ELR (cell line): ENCODE results near the gene CASZ1.

Source experiments
- DNase-seq: peaks from one replicate; pipeline ENCODE4 v3.0.0-alpha.2; 2015; ENCODE audit warnings: low read depth

CASZ1 gene

DNA sequence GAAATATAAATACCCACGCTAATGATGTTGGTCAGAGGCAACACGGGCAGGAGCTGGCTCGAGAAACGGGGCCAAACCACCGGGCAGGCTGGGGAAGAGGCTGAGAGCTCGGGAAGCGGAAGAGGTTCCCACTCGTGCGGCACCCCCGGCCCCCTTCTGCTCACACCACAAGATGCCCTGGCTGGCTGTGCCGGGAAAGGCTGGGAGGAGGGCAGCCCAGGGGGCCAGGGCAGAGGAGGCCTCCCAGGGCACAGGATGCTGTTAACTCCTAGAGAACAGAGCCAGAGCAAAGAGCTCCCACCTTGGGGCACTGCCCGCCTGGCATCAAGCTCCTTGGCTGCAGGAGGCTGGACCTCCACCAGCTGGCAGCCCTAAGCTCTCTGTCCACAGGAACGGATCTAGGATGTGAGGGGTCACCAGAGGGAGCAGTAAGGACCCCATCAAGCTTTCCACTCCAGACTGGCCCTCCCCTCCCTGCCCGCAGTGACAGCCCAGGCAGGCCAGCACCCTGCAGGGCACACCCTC, 44.8 kb downstream of the CASZ1 start:
- no peak for DNase-seq

DNA sequence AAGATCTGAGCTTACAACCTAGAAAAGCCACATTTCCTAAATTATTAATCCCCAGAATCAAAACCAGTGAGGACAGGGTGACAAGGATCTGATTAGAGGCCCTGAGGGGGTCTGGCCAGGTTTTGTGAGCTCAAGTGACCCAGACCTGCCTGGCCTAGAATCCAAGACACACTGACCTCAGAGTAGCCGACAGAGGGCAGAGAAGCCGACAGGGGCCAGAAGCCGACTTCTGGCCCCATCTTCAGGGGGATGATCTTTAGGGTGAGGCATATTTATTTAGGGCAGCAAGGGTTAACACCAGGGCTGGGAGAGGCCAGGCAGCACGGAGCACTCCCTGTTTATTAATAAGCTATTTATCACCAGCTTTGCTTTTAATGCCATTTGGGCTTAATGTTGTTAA, 45.3 kb downstream of the CASZ1 start:
- no peak for DNase-seq

DNA sequence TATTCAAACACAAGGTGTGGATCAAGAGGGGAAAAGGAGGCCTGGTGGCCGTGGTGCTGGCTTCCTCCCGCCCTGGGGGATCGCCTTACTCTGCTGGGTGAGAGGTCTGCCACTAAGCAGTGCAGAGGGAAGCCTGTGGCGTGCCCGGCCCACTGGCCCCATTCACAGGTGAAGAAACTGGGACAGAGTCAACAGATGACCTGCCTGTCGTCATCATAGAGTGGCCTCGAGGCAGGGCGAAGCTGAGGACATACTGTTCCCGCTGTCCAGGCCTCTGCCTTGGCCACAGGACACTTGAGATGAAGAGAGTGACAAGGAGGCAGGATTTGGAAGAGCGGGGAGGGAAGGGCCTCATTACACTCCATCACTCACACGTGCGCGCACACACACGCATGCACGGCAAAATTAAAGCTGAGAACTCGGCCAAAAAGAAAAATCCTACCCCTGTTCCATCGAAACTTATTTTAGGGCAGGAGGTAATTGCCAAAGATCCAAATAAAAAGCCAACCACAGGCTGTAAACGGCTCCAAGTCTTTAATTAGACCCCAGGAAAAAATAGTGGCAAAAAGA, 50.5 kb downstream of the CASZ1 start:
- DNase-seq: no peak

DNA sequence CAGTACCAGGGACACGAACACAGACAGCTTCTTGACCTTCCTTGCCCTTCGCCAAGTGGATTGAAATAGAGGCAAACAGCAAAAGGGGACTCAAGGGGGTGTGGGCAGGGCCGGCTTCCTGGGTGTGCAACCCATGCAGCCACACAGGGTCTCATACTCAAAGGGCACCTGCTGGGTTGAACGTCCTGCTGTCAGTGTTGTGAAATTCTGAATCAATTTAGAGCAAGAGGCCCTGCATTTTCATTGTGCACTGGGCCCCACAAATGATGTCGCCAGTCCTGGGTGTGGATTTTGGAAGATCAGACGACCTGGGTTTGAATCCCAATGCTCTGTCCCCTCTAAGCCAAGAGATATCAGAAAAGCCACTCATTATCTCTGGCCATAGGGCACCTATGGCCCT, 51.1 kb downstream of the CASZ1 start:
- no peak for DNase-seq

DNA sequence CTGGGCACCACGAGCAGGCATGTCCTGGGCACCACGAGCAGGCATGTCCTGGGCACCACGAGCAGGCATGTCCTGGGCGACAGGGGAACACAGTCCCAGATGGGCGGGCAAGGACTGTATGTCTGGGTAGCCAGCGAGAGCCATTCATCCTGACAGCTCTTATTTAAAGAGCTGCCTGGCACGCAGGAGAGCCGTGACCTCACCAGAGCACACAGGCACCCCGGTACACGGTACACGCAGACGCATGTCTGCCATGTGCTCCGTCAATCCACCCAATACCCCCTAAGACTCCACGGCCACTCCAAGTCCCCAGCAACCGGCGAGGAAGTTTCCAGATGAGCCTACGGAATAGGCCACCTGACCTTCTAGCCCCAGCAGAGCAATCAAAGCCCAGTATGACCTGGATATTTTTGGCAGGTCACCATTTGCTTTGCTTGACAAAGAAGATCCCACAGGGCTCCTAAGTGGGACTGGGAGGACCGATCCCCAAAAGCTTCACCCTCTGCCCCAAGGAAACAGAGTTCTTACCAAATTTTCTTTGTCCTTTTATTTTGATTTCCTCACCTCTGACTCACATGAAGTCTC, 51.7 kb downstream of the CASZ1 start:
- no peak for DNase-seq

DNA sequence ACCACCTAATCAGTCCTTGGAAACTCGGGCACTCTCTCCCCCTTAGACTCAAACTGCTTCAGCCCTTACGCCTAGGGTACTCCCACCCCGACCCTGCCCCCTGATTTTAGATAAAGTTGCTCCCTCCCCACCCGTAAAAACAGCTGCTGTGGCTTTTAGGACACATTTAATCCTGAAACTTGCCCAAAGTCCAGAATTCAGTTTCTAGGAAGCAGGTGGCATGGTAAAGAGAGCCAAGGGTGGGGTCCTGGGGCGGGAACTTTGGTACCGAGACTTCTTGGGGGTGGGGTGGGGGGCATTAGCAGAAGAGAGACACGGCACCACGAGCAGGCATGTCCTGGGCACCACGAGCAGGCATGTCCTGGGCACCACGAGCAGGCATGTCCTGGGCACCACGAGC, 52.4 kb downstream of the CASZ1 start:
- DNase-seq: no peak

DNA sequence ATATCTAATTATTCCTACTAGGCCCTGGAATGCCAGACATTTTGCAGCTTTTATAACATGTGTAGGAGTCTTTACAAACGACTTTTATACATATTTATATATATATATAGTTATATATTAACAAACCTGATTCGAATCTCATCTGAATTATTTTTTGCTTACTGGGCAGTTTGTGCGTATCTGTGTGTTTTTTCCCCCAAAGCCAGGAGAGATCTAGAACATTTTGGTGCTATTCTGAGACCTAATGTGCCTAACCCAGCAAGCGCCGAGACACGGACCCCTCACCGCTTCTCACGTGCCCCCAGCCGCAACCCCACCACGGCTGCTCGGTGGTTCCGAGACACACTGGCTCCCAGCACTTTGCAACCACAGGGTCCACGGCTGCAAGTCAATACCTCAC, 54.8 kb downstream of the CASZ1 start:
- no peak for DNase-seq

DNA sequence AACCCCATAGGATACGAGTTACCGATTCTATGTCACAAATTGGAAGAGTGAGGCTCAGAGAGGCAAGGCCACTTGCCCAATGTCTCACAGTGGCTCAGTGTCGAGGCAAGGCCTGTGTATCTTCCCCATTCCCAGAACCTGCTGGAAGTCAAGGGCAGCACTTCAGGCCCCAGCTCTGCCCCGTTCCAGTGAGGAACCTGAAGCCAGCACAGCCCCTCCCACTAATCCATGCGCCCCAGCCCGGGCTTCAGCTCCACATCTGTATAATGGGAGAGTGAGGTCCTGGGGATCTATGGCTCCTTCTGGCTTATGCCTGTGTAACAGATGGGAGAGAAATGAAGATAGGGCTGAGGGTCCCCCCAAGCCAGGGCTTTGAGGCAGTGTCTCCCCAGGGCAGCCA, 56.3 kb downstream of the CASZ1 start:
- DNase-seq: no peak

DNA sequence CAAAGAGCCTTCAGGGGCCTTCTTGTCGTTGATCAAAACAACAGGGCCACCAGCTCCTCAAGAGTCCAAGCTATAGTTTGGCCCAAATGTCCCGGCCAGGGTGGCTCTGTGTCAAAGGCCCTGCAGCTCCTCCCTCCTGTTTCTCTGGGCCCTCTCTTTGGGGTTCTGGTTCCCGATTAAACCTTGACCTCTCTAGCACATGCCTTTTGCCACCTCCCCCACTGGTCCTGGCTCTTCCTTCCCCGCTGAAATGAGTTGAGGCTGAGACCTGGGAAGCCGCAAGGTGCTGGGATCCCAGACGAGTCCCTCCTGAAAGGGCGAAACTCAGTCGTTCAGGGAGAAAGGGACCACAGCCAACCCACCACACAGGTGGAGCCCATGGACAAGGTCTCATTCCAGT, 56.9 kb downstream of the CASZ1 start:
- DNase-seq: no peak

DNA sequence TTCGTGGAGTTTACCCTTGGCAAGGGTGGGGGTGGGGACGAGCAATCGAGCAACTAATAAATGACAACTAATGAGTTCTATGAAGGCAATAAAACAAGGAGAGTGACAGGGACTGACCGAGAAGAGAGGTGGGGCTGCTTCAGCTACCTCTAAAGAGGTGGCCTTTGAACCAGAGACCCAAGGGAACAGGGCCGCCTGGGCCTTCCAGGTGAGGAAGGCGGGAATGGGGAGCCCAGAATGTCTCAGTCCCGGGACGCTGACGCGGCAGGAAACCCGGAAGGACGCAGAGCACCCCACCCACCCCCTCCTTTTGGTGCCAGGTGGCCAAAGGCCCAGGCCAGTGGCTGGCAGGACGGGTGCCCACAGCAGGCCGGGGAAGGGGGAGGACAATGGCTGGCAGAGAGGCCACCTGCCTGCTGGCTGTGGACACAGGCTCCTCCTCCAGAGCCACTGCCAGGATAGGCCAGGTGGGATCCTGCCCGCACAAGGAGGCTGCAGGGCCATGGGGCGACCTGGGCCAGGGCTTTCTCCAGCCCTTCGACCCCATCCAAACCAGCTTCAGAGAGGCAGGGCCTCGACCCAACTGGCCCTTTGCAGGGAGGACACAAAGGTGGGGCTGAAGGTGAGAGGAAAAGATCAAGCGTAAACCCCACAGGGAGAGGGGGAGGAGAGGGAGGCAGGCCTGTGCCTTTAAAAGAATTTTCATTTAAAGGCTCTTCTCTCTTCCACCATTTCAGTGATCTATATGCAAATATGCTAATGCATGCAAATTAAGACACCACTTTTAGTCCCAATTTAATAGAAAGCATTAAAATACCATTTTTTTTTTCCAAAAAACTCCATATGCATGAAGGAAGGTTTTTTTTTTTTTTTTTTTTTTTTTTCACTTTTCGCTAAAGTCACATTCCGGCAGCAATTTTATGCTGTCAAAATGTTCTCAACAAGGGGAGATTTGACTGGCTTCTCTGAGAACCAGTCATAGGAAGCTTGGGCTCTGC, 58.1 kb downstream of the CASZ1 start:
- DNase-seq: no peak

DNA sequence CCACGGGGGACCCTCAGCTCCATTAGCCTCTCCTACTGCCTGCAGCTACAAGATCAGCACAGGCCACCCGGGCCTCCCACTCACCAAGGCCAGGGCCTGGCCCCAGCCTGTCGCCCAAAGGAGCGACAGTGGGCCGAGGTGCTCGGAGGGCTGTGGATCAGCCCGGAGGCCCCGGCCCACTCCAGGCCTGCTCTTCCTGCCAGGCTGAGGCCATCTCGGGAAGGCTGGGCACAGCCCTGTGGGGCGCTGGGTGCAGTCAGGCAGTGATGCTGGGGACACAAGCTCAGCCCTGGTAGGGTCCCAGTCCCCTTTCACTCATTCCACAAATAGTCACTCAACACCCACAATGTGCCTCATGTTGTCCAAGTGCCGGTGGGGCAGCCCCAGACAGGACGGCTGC, 58.8 kb downstream of the CASZ1 start:
- no peak for DNase-seq

DNA sequence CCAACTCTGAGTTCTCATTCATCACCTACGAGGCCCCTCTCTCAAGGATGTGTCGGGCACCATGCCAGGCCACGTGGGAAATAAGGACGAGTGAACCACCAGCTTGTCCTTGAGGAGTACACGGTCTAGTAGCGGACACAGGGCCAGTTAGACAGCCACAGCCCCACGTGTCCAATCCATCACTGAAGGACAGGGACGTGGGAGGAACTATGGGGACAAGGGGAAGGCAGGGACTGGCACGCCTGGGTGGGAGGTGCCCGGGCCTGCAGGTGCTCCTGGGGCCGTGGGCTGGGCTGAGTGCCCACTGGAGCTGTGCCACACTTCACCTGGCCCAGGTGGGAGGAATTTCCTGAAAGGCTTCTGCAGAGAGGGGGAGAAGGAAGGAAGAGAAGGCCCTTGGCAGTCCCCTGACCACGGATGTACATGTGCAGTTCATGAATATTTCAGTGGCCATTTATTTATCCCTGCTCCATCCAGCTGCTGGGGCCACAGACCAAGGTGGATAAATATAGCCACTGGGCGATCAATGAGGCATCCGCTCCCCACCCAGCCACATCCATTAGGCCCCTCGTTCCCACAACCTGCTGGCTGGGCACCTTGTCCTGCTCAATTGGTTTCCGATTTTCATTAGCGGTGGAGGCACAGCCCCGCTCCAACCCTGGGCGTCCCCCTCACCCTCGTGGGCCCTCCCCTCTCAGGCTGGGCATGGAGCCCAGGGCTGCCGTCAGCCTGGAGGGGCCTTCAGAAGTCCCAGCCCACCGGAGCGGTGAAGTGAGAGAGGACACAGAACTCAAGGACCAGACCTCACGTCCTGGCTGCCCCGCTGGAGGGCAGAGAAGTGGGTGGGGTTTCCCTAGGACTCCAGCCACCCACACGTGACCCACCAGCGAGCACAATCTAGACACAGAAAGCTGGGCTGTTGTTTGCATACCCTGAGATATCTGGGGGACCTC, 59.5 kb downstream of the CASZ1 start:
- no peak for DNase-seq

DNA sequence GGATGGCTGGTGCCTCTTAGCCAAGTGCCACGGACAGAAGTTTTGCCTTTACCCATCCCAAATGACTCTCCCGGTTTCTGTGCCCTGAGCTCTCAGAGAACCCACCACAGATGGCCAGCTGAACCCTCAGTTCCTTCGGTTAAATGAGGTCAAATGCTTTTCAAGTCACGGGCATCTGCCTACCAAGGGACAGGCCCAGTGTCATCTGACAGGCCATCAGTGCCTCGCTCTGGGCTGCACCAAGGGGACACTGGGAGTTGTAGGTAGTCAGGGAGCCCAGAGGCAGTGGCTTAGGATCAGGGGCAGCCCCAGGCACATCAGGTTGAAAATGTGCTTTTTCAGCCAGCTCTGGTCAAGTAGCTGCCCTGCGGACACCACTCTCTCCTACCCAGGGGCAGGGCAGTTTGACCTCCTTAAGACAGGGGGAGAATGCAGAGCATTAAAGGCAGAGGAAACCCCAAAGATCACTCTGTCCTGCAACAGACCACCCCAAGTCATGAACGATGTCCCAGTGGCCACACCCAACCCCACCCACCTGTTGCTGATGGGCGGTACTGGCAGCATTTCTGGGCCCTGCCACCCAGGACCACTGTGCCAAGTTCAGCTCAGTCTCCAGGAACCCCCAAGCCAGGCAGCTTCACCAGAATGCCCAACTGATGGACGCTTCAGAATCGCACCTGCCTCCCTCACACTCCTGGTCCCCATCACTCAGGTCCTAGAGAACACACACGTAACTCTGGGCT, 60.7 kb downstream of the CASZ1 start:
- no peak for DNase-seq

DNA sequence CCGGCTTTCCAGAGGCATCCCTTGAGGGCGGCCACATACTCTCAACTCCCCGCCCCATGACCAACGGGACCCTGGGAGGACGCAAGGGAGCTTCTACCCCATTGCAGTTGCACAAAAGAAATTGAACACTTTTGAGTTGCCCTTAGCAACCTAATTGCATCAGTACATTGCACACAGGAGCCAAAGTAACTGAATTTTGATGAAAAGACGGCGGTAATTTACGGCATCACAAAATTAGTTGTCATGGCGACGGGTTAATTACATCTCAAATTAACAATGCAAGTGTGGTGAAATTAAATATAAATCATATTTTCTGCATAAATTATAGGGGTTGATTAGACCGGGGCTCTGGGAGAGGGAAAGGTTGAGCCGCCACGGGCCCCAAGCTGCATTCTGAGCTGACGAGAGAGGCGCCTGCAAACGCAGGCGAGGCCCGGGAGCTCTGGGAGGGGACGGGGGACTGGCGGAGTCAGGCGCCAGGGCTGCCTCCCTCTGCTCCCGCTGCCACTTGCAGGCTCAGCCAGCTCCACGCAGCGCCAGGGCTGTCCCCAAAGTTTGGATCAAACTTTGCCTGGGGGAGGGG, 61.4 kb downstream of the CASZ1 start:
- no peak for DNase-seq

DNA sequence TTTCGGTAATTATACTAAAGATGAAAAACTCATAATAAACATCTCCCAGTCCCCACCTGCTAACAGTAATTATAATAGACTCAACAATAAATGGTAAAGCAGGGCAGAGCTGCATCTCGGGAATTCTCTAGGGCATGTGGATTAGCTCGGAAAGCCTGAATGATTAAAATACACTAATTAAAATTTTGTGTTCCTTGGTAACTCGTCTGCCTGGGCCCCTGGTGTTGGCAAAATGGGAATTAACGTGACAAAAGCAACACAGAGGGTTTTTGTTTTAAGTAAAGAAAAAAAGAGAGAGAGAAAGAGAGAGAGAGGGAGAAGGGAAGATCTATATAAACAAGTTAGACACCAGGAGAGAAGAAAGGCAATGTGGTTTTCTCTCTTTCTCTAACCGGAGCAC, 62.1 kb downstream of the CASZ1 start:
- no peak for DNase-seq

DNA sequence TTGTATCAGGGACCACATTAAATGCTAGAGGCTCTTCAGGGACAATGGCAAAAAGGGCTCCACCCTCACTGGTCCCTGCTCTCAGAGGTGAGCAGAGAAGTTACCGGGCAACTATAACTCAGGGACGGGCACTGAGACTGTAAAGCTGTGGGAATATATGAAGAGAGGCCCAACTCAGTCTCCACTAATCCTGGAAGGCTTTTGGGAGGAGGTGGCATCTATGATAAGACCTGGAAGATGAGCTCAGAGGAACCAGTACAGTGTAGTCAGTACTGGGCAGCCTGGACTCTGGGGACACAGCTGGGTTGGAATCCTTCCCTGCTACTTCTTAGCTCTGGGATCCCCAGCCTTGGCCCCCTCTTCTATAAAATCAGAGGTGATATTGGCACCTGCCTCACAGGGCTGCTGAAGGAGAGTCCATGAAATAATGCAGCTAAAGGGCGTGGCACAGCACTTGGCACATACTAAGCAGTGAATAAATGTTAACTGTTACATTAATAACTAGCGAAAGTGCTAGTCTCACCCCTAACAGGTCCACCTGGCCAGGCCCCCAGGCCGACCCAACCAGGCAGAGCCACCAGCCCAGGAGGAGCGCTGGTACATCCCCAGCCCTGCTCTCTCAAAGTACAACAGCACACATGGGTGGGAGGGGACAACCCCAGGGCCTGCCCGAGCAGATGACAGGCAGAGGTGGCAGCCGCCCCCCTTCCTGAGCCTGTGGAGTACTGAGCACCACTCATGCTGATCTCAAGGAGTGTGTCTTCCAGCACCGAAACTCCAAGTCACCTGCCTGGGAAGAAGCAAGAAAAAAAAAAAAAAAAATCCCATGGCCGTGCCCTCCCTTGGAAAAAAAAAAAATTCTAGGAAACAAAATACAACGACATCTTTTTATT, 62.7 kb downstream of the CASZ1 start:
- no peak for DNase-seq

DNA sequence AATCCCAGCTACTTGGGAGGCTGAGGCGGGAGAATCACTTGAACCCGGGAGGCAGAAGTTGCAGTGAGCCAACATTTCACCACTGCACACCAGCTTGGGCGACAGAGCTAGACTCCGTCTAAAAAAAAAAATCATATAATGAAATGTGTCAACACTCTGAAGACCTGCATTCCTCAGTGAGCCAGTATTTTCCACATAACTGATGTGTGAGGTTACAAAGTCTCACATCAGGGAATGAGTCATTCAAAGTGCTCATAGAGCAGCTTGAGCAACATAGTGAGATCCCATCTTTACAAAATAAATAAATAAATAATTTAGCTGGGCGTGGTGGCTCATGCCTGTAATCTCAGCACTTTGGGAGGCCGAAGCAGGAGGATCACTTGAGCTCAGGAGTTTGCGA, 65.5 kb downstream of the CASZ1 start:
- peak; percentile 80 for DNase-seq

DNA sequence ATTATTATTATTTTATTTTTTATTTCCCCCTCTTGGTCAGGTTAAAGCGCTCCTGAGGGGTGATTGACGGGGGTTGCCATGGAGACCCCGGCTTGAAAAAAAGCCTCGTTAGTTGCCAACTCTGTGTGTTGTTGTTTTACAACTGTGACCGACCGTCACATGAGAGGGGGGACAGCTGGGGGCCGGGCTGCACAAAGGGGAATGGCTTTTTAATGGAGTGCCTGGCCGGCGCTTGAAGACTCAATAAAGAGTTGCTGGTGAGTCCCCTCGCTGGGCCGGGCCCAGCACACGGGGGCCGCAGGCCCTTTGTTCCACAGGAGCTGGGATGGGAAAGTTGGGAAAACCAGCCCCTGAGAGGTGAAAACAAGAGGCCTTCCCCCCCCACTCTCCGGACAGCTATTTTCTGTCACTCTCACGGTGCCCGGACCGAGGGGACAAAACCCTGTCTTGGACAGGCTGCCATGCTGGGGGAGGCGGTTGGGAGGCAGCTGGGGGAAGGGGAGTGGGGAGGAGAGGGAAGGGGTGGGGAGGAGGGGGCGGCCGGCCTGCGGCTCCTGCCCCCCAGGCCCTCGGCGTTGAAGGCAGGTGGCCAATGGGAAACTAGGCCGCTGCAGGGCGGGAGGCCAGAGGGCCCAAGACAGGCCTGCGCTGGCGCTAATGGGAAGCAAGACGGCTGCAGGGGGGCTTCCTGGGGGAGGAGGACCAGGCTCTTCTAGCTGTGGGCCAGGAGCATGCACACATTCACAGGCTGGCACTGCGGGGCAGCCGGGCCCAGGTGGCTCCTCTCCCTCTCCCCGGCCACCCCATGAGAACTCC, 67.6 kb downstream of the CASZ1 start:
- DNase-seq: no peak

DNA sequence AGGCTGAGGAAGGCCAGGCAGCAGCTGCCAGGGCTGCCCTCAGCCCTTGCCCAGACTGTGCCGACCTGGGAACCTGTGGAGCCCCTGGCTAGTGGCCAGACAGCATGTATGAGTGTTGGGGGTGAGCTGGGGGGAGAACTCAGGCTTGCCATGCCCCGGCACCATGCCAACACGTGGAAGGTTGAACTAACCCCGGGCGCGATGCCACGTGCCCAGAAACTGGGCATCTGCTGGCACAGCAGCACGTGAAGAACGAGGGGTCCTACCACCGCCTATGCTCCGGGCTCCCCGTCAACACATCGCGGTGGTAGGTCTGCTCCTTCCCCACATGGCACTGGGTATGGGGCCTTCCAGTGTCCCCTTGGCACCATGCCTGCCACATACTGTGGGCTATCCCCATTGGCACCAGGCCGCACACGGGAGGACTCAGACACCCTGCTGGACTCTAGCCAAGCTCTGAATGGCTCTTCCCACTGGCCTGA, 68.7 kb downstream of the CASZ1 start:
- no peak for DNase-seq
